Upper lobe of left lung (tissue), 4 donors: ENCODE results near the gene ADCYAP1R1.

Source experiments
- CTCF ChIP-seq, 6 experiments: fragments of 450-650 bp in 4 of 6; fragments of 200-600 bp in 2 of 6; sonication (generic) in 2 of 6; IDR thresholded peaks; one replicate each; pipeline ENCODE4 v1.5.1; 2016 to 2019; ENCODE audit warnings: antibody characterized with exemption in 6 of 6
- EP300 ChIP-seq, 4 donors: sonication (generic); formaldehyde crosslinking; IDR thresholded peaks; one replicate each; pipeline ENCODE4 v1.5.1; 2017; ENCODE audit warnings: antibody characterized with exemption in 4 of 4, control low read depth in 2 of 4
- POLR2A ChIP-seq, 4 donors: fragments of 450-650 bp; IDR thresholded peaks; one replicate each; pipeline ENCODE4 v1.5.1; 2016 to 2017; ENCODE audit warnings: antibody characterized with exemption in 4 of 4, mild to moderate bottlenecking in 2 of 4
- POLR2AphosphoS5 ChIP-seq, 2 donors: sonication (generic); formaldehyde crosslinking; IDR thresholded peaks; one replicate each; pipeline ENCODE4 v1.5.1; 2017; ENCODE audit warnings: antibody characterized with exemption in 2 of 2

DNA sequence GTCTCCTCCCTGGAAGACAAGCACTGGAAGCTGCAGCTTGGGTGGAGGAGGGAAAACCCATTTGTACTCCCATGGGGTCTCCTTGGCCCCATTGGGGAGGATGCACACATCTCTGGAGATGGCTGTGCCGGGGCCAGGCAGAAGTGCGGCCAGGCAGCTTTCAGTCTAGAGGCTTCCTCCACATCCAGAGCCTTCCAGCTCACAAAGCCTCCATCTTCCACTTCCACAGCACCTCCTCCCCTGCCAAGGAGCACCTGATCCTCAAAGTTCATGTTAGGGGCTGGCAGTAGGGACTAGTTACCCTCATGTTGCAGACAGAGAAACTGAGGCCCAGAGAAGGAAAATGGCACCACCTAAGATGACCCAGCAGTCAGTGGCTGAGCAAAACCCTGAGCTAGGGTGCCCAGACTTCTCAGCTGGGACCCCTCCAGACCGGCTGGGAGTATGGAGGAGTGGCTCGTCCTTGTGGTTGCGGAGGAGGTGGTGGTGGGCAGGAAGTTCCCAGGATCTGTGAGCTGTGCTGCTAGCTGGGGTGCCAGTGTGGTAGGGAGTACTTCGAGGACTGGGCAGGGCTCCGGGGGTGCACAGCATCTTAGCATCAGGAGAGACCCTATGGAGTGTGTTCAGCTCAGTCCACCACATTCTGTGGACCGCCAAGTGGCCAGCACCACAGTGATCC is 44.2 kb downstream of the ADCYAP1R1 start:
- TF ChIP-seq CTCF (IDR thresholded peaks at IDR 0.05) (no peak), POLR2A (IDR thresholded peaks at IDR 0.05) (no peak), POLR2AphosphoS5 (IDR thresholded peaks at IDR 0.05) (no peak), EP300 (IDR thresholded peaks at IDR 0.05) (no peak)
